ENCODE results near the gene CIAO2A. TPM values are rescaled to one million over a fixed set of nuclear protein-coding genes. Genes with fewer than 3 reads are reported as not detected.
A peak's percentile ranks its signal among the peaks of the same experiment; 100 is the strongest.
"Not testable (repeated sequence)": the region's sequence is repeated elsewhere in the genome, so short reads cannot be mapped to it uniquely, and the experiment has no call there.

CIAO2A gene
- polyA plus RNA-seq, 5 donors, result 49.5 to 84.9 (median 64.0) TPM

DNA sequence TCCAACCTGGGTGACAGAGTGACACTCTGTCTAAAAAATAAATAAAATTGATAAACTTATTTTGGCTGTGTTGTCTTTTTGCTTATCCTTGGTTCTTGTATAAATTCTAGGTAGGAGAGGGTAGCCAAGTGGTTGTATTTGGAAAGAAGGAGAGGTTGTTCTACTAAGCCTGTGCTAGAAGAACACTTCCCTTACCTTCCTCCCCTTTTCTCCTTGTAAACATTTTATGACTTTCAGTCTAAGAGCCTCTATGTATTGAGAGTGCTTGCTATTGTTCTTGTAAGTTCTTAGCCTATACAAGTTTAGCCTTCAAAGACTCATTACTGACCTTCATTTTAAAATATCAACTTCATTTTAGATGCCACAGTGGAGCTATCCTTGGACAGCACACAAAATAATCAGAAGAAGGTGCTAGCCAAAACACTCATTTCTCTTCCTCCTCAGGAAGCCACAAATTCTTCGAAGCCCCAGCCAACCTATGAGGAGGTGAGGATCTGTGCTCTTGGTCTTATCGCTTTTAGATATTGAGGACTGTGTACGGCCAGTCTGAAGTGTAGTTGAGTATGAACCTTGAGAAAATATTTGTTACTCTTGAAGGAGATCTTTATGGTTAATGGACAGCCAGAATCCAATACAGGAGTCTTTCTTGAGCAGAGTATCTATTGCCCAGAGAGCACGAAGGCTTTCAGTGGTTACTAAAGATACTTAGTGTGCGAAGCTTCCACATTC is 24.3 kb upstream of the CIAO2A start:
- DNase-seq, result no peak

DNA sequence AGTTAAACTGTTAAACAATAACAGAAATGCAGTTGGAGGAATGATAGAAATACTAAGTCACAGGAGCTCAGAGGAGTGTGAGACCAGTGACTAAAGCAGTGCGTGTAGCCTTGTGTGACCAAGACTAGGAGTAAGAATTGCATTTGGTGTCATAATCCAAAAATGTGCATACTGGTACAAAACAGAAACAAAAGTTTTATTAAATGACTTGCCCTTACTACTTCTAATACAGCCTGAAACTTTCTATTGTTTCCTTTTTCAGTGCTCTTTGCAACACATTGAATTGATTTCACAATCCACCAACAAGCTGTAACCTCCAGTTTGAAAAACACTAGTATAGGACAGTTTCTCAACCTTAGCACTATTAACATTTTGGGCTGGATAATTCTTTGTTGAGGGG is 19.3 kb upstream of the CIAO2A start:
- DNase-seq, result no peak

- no peak for DNase-seq
These were observed 18.6 kb upstream of the CIAO2A start for GRCh38 chr15:64112073-64112772.

DNA sequence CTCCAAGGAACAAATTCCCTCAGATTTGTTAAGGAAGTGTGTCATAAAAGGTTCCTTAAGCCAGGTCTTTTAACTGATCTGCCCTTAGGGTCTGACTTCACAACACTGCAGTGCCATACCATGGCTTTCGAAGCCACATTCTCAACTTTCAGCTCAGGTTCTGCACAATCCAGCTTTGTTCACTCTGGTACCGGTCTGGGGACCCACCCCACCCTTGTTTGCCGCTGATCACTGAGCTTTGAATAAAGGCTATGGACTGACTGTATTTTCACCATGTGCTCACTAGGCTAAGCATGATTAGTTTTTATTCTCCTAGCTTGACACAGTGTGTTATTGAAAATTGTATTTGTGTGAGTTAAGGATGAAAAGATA is 18.0 kb upstream of the CIAO2A start:
- no peak for DNase-seq

DNA sequence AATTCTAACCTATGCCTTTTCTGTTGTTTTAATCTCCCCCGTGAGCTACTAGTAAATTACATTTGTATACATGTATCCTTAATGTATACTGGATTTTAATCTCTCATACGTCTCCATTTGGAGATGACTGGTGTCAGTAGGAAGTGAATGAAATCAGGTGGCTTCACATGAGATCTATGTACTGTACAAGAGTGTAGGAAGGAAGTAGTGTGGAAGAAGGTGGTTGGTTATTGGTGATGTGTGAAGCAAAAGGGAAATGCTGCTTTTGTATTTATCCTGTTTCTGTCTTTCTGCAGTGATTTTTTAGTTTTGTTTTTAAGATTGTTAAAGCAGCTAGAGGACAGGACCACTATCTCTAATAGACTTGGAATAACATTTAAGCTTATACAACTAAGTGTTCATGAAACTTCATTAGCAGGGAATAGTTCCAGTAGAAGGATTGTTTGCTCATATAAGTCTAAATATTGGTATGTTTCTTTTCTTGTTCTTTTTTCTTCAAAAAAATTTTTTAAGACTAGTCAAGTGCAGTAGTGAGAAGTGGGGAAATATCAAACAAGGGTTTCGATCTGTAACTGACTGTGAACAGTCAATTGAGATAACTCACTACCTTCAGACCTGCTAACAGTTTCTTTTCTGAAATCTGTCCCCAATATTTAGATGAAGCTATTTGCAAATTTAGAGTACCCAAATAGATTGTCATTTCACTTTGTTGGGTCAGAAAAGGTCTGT is 17.5 kb upstream of the CIAO2A start:
- DNase-seq, result no peak

DNA sequence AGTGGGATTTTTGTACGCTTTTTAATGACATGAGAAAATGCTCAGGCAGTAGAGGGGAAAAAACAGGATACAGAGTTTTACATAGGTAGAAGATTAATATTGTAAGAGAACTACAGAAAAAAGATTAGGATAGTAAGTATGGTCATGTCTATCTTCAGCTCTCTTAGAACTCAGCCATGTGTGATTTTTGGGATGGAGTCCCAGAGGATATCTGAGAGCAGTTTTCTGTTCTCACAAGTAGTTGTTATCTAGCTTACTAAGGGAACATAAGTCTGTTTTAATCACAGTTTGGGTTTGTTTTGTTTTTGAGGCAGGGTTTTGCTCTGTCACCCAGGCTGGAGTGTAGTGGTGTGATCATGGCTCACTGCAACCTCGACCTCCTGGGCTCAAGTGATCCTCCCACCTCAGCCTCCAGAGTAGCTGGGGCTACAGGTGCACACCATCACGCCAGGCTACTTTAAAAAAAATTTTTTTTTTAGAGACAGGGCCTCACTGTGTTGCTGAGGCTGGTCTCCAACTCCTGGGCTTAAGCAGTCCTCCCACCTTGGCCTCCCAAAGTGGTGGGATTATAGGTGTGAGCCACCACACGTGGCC is 16.6 kb upstream of the CIAO2A start:
- DNase-seq, result not testable (repeated sequence)

GRCh38 chr15:64107337-64107736 is 13.7 kb upstream of the CIAO2A start:
- no peak for DNase-seq

DNA sequence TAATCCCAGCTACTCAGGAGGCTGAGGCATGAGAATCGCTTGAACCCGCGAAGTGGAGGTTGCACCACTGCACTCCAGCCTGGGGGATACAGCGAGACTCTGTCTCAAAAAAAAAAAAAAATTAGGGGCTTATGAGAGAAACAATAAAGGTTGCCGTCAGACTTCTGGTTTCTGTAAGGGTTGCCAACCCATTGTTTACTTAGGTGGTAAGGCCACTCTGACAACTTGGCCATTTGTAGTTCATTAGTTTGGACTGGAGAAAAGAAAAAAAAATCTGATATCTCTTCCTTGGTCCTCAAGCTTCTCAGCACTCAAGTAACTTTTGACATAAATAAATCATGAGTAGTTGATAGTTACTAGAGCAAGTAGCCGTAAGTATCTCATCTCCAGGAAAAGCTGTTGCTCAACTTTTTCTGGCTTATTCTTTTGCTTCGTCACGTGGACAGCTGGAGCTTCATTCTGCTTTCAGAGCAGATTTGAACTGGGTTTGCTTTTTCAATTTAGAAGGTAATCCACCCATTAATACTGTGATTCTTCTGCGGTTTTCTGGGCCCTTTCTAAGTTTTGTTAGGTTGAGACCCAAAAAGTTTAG is 11.6 kb upstream of the CIAO2A start:
- DNase-seq, result peak; percentile 58 to 68

DNA sequence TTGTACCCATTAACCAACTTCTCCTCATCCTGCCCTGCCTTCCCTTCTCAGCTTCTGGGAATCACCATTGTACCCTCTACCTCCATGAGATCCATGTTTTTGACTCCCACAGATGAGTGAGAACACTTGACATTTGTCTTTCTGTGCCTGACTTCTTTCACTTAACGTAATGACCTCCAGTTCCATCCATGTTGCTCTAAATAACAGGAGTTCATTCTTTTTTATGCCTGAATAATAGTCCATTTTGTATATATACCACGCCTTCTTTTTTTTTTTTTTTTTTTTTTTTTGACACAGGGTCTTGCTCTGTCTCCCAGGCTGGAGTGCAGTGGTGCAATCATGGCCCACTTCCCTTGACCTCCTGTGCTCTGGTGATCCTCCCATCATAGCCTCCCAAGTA is 8.9 kb upstream of the CIAO2A start:
- no peak for DNase-seq

GRCh38 chr15:64100958-64101357 is 7.3 kb upstream of the CIAO2A start:
- DNase-seq, result no peak

DNA sequence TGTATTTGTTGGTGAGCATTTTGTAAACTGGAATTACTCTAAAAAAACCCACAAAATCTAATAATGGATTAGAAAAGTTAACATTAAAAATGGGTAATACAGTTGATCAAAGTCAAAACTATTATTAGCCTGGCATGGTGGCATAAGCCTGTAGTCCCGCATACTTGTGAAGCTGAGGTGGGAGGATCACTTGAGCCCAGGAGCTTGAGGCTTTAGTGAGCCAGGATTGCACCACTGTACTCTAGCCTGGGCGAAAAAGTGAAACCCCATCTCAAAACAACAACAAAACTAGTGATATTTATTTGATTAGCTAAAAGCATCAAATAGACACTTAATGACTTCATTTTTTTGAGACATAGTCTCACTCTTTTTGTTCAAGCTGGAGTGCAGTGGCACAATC is 5.7 kb upstream of the CIAO2A start:
- no peak for DNase-seq

DNA sequence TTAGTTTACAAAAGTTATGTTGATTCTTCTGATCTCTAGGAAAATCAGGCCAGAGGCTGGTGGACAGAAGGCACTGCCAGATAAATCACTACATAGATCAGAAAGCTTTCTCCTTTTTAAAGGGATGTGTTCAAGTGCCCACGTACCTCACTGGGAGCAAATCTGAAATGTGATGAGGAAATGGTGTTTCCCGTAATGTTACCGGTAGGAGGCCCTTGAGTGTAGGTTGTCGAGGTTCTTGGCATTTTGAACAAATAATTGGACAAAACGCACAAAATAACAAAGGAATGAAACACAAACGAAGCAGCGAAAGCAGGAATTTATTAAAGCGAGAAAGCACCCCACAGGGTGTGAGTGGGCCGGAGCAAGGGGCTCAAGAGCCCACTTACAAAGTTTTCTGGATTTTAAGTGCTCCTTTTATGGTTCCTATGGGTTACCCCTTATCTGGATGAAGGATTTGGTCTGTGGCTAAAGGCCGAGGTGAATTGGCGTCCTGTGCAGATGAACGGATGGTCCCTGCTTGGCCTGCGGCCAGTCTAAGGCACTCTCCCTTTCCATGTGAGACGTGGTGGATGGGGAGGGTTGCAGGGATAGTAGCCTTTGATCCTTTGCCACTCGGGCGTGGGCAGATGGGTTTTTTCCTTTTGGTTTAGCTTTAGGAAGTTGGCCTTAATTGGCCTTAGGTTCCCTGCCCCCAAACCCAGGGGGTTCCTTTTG is 3.2 kb upstream of the CIAO2A start:
- DNase-seq, result no peak

GRCh38 chr15:64095795-64096667 is 2.4 kb upstream of the CIAO2A start, which contains the start of gene SNX1:
SNX1 (plus strand) TSS chr15:64095982; CDS start chr15:64096014, 32 bp downstream.
- peak; percentile 92 for DNase-seq

GRCh38 chr15:64095431-64095794 is 1.8 kb upstream of the CIAO2A start:
- no peak for DNase-seq

DNA sequence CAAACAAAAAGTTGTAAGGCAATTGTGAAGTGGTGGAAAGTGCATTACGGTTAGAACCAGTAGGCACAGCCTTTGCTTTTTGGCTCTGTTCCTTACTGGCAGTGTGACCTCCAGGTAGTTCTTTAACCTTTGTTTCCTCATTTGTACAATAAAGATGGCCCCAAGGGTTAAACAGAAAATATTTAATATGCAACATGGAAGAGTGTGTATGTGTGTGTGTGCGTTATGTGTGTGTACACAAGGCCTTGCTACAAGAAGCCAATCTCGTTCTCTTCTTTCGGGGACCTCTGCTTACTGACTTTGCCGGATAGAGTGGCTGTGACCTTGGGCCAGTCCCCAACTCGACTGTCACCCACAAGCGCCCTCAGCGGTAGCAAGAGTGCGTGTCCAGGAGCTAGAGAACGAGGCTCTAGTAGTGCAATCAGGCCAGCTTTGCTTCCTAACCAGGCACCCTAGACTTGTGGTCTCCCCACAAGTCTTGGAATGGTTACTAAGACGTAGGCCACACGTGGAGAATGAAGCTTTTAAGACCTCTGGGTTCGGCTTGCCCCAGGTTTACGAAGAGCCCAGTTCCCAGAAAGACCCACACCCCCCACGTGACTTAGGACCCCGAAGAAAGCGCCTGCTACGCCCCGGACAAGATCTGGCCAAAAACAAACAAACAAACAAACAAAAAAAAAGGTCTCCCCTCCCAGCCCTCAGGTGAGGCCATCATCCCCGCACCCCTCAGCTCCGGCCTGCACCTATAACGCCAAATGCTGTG is 593 bp downstream of the CIAO2A start:
- peak; percentile 36 to 46 for DNase-seq

DNA sequence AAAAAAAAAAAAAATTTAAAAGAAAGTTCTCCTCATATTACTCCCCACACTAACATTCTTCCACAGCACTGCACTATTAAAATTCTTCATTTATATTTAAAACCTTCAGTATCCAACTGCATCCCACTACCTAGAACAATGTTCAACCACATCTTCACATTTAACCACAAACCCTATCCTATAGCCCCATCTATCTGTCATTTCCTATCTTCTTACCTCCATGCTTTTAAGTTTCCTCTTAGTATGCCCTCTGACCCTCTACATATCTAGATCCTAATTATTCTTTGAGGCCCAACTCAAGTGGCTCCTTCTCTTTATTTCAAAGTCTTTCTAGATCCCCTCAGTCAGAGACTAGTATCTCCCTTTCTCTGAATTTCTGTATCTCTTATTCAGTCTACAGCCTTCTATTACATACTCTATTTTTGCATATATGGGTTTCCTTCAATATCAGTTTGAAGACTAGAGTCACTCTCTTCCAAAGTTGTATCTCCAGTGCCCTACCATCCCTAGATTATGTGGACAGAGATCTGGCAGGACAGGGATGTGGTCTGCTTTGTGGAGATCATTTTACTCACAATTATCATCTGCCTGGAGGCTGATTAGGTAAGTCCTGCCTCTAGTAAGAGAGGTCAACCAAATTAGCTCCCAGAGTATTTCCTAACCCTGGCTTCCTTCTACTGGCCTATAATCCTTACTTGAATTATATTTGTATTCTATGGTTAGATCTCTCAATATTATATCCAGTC is 1.4 kb downstream of the CIAO2A start:
- no peak for DNase-seq

DNA sequence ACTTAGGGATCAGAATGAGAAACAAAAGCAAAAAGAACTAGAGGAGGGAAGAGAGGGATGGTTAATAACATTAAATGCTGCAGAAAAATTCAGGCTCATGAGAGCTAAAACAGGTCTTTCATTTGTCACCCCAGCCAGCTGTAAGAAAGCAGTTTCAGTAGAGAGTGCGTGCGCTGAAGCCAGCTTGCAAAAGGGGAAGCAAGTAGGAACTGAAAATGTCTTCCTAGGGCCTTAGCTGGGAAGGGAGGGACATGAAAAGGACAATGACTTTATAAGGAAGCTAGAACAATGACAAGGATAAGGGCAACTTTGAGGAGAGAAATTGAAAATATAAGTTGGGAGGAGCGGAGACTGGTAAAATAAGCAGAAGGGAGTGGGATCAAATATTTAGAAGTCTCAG is 3.1 kb downstream of the CIAO2A start:
- DNase-seq, result no peak

DNA sequence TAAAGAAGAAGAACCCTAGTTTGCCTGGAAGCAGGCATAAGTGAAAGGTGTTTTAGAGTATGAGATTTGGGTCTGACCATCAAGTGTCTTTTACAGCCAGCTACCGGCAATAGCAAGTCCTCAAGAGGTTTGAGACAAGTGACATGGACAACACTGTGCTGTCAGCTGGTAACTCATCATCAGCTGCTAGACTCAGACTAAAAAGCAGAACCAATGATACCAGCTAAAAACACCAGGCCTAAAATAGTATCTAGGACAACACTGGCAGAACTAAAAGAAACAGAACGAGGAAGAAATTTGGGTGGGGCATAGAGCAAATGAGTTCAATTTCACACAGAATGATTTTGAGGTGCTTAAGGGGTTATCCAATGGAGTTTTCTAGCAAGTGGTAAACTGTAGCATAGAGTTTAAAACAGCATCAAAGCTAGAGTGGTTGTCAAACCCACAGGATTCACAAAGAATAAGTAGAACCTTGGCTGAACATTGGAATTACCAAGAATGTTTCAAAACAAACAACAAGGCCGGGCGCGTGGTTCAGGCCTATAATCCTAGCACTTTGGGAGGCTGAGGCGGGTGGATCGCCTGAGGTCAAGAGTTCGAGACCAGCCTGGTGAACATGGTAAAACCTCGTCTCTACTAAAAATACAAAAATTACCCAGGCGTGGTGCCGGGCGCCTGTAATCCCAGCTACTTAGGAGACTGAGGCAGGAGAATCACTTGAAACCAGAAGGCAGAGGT is 3.9 kb downstream of the CIAO2A start:
- no peak for DNase-seq

All from right lung (tissue), 5 donors.